D341Med (cell line): ENCODE data around the gene WDR3.

ENCODE experiments used
- DNase-seq: peaks from one replicate; pipeline ENCODE4 v3.0.0; 2012; ENCODE audit warnings: low spot score

WDR3 gene

GRCh38 chr1:117952386-117952785 is 22.8 kb downstream of the WDR3 start:
- no peak for DNase-seq

GRCh38 chr1:117959364-117959763 is 29.8 kb downstream of the WDR3 start:
- DNase-seq: no peak

DNA sequence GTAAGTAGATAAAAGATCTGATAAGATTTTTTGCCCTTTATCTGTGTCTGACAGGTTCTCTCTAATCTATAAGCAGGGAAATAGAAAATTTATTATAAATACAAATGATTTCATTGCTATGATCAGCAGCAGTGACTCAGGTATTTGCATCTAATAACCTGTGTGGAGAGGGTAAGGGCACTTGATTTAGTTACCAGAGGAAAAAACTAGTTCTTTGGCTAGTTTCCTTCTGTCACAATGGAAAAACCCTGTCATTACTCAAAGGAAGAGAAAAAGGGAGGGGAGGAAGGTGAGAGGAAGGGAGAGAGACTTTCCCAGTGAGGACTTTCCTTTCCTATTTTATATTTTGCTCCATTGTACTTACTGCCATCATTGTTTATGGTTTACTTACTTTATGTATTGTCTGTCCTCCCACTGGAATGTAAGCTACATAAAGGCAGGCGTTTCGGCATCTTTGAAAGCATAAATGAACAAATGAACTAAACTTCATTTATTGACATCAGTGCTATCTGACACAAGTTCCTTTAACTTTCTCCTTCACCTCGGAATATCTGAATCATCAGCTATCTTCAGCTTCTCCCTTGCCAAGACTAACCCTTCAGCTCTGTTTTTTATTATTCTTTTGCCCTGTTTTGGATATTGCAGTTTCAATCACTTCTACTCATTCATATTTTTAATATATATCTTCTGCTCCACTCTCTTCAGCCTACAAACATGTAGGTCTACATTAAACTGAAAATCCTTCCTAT is 34.9 kb downstream of the WDR3 start:
- no peak for DNase-seq

DNA sequence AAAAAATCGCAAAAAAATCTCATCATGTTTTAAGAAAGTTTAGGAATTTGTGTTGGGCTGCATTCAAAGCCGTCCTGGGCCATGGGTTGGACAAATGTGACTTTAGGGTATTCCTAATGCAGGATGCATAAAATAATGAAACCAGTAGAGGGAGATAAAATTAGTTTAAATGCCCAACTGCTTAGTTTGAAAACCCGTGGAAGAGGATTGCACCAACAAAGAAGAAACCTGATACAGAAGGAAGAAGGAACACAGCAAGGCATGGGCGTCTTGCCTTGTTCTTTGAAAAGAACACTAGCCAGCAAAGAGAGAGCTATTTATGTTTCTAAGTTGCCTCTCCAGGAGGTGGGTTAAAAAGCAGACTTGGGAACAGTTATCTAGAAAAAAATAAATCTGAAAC is 37.9 kb downstream of the WDR3 start:
- DNase-seq: no peak

- DNase-seq: no peak
These were observed 38.3 kb downstream of the WDR3 start for GRCh38 chr1:117967881-117968280.

DNA sequence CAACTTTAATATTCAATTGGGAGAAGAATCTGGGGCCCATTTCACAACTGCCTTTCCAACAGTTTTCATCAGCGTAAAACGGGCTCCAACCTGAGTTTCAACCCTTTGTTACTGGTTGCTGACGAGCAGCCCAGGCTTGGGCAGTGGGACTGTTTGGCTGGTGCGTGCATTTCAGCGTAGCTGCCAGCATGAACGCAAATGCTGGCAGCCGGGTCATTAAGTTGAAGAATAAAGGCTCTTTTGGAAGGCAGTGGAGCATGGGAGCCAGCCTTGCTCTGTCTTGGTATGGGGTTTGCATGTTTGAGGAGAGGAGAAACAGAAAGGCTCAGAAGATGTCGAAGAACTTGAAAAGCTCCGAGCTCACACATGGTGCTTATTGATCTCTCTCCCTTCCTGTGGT is 40.7 kb downstream of the WDR3 start:
- no peak for DNase-seq

DNA sequence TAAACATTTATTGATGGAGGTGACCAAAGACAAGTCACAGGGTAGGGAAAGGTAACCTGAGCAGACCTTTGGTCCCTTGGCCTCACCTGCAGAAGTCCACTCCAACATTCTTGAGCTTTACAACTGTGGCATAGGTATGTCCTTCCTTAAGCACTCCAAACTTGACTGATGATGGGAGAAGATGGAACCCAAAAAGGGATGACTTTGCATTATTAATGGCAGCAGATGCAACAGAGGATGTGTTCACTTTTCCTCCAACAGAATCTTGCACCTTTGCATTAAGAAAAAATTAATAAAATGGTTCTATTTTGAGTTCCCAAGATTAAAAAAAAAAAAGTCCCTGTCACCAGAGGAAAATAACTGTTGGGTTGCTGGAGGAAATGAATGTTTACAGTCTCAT is 42.2 kb downstream of the WDR3 start:
- DNase-seq: no peak

- no peak for DNase-seq
These were observed 46.8 kb downstream of the WDR3 start for GRCh38 chr1:117976381-117976780.

DNA sequence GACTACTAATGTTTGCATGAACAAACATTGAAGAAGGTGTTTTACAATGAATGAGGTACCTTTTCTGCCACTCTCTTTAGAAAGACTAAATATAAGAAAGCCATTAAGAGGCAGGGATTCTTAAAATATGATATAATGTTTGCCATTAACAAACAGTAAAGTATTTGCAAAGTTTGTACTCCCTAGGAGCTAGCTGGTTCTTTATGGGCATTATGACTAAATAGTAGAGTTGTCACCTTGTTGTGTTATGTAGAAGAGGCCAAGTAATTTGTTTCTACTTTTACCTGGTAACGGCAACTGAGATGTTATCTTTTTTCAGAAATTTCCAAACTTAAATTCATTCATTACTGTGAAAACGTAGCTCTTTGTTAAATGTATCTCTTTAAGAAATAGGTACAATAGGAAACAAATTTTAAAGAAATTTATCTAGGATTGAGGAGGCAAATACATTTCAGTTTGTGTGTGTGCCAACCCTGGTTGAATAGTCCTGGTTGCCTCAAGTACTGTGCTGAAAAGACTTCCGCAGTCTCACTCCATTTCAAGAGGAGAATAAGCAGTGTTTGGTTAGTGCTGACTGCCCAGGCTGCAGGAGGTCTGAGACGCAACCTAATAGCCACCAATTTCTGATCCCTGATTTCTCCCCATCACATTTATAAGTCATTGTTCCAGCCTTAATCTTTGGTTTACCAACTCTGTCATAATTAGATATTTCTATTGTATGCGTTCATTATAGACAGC is 52.1 kb downstream of the WDR3 start:
- DNase-seq: no peak

DNA sequence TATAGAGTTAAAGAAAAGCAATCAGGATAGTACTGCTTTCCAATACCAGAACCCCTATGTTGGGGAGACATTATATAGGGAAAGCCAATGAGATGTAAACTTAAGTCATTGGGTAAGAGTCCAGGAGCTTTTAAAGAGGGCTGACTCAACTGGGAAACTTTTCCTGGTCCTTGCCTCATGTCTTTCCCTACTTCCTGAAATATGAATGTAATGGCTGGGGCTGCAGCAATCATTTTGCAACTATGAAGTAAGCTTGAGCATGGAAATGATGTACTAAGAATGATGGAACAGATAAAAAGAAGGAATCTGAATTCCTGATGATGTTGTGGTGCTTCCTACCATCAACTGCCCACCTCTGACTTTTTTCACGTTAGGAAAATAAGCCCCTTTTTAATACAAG is 55.7 kb downstream of the WDR3 start:
- no peak for DNase-seq

DNA sequence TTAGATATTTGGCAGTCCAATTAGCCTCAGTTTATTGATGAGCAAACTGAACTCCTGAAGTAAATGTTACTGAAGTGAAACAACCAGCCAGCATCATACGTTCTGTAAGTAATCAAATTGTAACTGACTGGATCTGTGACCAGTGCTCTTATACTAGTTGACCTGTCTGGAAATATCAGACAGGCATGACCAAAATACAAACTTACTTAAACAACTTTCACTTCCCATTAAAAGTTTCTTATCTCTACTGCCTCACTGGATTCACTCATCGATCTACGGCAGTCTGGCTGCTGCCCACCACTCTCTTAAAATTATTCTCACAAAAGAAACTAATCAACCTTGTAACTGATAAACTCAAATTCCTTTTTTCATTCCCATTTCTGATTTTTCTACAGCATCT is 56.4 kb downstream of the WDR3 start:
- no peak for DNase-seq

GRCh38 chr1:118004312-118004711 is 74.8 kb downstream of the WDR3 start:
- DNase-seq: no peak

- DNase-seq: no peak
These were observed 77.9 kb downstream of the WDR3 start for GRCh38 chr1:118007391-118007790.

GRCh38 chr1:118008011-118008410 is 78.5 kb downstream of the WDR3 start:
- no peak for DNase-seq

DNA sequence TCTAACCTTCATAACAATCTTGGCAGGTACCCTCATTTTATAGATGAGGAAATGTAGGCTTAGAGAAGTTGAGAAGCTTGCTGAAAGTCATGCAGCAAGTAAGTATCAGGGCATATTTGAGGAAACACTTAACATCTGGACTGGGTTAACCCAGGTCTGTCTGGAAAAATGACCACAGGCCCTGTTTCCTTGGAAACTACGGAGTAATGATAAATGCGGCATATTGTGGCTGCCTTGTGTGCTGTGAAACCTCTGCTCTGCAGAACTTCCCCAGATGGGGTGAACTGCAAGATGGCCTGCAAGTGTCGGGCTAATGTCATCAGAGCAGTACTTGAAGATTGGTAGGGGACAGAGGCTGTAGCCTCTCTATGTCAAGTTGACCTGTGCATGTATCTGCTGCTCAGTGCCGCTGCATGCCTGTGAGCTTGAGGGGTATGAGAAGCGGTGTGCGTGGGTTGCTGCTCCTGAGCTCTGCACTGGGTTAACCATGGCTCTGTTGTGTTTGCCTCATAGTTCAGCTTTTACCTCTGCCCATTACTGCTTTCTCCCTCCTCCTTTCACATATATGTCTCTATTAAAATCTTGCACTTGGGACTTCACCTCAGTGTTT is 83.1 kb downstream of the WDR3 start:
- no peak for DNase-seq

DNA sequence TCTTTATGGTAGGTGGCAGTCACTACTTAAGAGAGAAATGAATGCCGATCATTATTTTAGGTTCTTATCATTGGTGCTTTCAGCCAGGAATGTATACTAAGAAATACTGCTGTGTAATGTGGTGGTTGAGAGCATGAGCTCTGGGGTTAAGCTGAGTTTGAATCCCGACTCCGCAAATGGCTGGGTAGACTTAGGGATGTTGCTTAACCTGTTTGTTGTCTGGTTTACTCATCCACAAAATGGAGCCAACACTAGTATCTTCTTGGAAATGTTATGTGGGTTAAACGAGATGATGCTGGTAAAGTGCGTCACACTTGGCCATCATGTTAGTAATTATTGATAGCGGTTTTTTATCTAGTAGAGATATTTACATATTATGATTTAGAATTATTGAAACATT is 83.8 kb downstream of the WDR3 start:
- no peak for DNase-seq

DNA sequence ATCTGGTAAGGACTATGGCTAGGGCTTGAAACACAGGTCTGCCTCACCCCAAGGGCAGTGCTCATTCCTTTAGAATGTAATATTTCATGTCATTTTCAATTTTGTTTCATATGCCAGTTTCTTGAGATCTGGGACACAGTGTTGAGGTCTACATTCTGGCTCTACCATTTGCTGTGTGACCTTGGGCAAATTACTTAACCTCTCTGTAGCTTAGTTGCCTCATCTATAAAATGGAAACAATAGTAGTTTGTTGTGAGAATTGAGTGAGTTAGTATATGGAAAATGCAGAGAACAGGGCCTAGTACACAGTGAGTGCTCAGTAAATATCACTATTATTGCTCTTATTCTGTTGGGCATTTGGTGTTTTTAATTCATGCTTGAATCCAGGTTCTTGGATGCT is 84.4 kb downstream of the WDR3 start:
- DNase-seq: no peak
